GM08714 (cell line): Measurements from ENCODE around the gene NCK2.
"Not testable (repeated sequence)": the region's sequence is repeated elsewhere in the genome, so short reads cannot be mapped to it uniquely, and the experiment has no call there.

Source experiments
- H3K4me3 ChIP-seq: fragments of 200-500 bp; sonication (Bioruptor generic); 2 replicates; pipeline ENCODE4 v1.5.1; 2014; ENCODE audit warnings: mild to moderate bottlenecking, low read length, inconsistent platforms
- ZNF274 ChIP-seq: IDR thresholded peaks from 2 replicates; pipeline ENCODE4 v1.6.1; 2012; ENCODE audit warnings: mild to moderate bottlenecking, low read depth, low read length

The NCK2 gene

GRCh38 chr2:105893011-105893995 lies 148.6 kb downstream of the NCK2 start:
- no peak for TF ChIP-seq ZNF274
- H3K4me3 ChIP-seq: no peak overlapping the region

- no peak overlapping the region for H3K4me3 ChIP-seq
- TF ChIP-seq ZNF274: no peak
Measured at GRCh38 chr2:105894327-105894944, 149.7 kb downstream of the NCK2 start.

- H3K4me3 ChIP-seq: no peak overlapping the region
- no peak for TF ChIP-seq ZNF274
Measured at GRCh38 chr2:105895990-105896764, 151.5 kb downstream of the NCK2 start.

DNA sequence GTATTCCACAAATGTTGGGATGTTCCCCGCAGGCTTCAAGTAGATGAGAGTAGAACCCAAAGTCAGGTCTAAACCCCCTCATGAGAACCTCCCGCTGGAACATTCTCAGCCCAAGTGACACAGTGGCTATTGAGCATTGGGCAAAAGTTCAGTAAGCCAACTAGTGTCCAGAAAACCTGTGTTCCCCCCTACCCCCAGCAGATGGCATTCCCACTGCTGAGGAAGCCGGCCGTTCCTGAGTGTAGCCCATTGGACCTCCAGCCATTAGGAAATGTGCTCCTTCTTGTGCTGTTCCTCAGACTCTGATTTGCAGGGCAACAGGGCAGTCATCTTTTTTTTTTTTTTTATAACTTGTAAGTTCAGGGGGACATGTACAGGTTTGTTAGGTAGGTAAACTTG lies 152.1 kb downstream of the NCK2 start:
- no peak for TF ChIP-seq ZNF274
- H3K4me3 ChIP-seq: no peak overlapping the region

GRCh38 chr2:105897694-105898093 lies 153.0 kb downstream of the NCK2 start:
- not testable (repeated sequence) for H3K4me3 ChIP-seq

DNA sequence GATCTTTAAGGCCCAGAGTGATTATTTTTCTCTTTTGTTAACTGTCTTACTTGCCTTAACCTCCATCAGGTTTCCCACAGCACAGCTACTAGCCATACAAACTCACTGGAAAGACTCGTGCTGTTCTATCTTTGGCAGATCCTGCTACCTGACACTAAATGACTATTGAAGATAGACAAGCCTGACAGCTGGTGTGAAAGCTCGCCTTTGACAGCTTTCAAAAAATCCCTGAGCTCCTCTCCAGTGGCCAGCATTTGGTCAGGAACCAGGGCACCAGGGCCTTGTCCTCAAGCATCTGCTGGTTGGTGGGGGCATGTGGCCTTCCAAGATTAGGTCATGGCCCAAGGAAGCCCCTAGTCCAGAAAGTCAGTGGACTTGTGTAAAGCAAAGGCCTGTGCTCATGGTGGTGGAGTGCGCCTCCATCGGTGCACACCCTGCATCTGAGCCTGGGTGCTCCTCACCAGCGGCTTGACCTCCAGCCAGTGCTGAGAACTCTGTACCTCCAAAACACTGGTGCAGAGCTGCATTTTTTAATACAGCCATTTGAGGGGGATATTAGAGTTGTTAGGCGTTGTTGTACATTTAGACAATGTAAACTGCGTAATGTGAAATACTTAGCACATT lies 158.5 kb downstream of the NCK2 start:
- H3K4me3 ChIP-seq: no peak overlapping the region
- TF ChIP-seq ZNF274: no peak

DNA sequence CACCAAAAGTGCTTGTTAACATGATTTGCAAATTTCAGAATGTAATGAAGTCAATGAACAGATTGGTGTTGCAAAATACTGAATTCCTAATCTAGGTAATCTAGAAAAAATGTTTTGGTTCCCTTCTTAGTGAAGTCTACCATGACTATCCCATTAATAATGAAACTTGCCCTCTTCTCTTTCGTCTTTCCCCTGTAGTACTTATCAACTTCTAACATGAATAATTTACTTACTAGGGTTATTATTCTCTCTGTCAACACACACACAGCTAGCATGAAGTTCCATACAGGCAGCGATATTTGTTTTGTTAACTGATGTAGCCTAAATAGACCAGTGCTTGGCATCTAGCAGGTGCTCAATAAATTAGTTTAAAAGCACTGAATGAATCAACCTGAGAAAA lies 160.2 kb downstream of the NCK2 start:
- H3K4me3 ChIP-seq: no peak overlapping the region
- TF ChIP-seq ZNF274: no peak

DNA sequence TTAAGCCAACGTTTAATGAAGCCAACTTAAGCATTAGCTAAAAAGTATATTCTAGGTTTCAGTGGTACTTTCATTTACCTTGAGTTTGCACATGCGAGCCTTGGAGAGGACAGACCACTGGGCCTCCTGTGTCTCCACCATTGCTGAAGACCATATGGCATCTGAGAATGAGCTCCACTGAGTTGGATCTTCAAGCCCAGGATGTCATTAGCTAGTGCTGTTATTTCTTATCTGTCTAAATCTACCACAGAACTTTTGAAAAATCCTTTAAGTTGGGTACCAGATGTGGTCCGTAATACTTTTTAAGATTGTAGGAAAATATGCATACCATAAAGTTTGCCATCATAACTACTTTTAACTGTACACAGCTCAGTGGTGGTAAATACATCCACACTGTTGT lies 161.8 kb downstream of the NCK2 start:
- no peak overlapping the region for H3K4me3 ChIP-seq
- no peak for TF ChIP-seq ZNF274

DNA sequence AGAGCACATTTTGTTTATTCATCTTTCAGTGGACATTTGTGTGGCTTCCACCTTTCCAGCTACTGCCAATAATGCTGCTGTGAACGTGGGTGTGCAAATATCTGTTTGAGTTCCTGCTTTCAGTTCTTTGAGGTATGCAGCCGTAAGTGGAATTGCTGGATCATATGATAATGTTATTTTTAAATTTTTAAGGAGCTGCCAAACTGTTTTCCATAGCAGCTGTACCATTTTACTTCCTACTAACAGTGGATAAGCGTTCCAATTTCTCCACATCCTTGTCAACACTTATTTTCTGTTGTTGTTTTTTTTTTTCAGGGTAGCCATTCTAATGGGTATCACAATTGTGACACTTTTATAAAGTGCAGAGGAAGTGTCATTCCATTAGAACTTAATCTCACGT lies 162.5 kb downstream of the NCK2 start:
- no peak for TF ChIP-seq ZNF274
- H3K4me3 ChIP-seq: no peak overlapping the region

GRCh38 chr2:105909215-105909614 lies 164.5 kb downstream of the NCK2 start:
- no peak overlapping the region for H3K4me3 ChIP-seq
- TF ChIP-seq ZNF274: no peak

DNA sequence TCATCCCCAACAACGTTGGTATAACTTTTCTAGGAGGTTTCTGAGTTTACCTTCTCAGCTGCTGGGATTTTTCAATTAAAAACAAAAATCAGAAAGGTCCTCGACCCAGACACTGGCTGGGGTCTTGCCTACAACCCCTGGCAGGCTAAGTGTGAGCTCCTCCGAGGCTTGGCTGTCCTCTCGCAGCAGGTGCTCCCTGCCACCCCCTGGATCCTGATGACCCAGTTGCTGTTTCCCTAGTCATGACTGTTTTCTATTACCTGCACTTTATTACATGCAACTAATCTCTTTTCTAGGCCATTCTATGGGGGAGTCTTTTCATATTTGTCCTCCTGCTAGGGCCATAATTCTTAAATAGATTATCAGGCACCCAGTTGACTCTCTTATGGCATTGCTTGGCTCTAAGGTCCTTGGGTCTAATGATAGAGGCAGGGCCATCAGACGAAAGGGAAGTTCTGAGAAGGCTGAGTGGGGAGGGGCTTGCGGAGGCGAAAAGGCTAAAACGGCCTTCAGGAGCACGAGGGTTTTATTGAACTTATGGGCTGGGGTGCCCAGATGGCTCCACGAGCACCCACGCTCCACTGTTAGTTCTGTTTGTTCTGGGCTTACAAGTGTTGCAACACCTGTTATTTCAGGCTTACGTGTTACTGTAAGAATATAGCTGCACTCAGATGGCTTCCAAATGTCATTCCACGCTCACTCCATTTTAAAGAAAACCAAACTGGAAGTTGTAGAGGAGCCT lies 166.0 kb downstream of the NCK2 start:
- TF ChIP-seq ZNF274: no peak
- no peak overlapping the region for H3K4me3 ChIP-seq

- no peak overlapping the region for H3K4me3 ChIP-seq
- no peak for TF ChIP-seq ZNF274
Measured at GRCh38 chr2:105911425-105911824, 166.7 kb downstream of the NCK2 start.

DNA sequence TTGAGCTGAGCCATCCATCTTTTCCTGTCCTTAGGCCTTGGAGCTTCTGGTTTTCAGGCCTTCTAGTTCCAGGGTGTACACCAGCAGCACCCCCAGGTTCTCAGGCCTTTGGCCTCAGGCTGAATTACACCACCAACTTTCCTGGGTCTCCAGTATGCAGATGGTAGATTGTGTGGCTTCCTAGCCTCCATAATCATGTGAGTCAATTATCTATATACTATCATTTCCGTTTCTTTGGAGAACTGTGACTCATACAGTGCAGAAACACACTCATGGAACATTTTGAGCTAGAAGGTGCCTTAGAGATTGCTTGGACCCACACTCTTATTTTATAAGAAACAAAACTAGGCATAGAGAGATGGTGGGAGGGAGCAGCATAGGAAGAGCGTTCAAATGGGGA lies 167.4 kb downstream of the NCK2 start:
- no peak for TF ChIP-seq ZNF274

More for the DNA sequence above, 167.4 kb downstream of the NCK2 start:
- H3K4me3 ChIP-seq: no peak overlapping the region
